HG03103 (cell line): Measurements from ENCODE around the gene SPINT2.

Experiments
- ATAC-seq: cut with Tn5 transposase; IDR thresholded peaks from one replicate; pipeline ENCODE4 v1.9.1; 2021; ENCODE audit warnings: low read depth; ENCODE audit not compliant: unreplicated experiment

The SPINT2 gene

DNA sequence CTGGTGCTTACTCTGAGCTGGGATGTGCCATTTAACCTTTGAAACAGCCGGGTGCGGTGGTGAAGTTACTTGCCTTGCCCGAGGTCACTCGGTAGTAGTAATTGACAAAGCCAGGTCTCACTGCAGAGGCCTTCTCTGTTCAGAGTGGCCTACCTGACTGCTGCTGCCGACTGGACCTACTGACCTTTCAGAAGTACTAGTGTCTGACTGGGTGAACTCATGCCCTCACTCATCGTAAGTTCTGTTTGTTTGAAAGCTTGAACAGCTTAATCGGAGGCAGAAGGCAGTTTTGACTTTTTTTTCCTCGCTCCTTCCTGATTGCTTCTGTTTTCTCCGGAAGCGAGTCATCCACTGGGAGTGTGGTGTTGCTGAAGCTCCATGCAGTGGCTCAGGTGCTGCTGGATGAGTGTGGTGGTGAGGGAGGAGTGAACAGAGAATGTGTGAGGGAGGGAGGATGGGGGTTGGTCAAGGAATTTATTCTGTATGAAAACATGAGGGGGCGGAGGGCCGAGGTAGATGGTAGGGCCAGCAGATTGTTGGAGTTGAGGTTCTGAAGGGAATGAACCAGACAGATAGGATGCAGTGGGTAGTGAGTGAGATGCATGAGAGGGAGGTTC, 2.7 kb downstream of the SPINT2 start:
- no peak for ATAC-seq

DNA sequence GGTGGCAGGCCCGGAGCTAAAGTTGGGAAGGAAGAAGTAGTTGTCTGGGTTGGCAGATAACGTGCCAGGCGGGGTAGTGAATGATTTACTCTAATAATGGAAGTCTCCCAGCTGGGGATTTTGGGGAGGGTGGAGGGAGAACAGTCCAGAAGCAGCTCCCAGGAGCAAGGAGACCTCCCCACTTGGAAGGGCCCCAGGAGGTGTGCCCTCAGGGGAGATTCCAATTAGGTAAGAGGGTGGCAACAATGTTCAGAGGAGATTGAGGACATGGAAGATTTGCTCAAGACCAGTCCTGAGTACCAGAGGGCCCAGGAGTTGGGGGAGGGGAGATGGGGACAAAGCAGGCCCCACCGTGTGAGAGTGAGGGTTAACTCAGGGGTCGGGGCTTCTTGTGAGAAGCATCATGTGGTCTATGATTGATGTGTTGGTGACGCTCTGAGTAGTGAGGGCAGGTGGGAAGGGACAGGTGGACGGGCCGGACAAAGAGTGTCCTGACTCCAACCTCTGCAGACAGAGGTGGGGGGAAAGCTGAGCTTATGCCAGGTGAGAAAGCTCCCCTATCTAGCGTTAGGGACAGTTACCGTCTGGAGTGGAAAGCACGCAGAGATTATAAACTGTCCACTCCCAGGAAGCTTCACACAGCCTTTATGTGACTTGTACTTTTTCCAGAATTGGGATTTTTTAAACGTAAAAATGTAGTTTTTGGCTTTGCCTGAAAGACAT, 3.5 kb downstream of the SPINT2 start:
- no peak for ATAC-seq

DNA sequence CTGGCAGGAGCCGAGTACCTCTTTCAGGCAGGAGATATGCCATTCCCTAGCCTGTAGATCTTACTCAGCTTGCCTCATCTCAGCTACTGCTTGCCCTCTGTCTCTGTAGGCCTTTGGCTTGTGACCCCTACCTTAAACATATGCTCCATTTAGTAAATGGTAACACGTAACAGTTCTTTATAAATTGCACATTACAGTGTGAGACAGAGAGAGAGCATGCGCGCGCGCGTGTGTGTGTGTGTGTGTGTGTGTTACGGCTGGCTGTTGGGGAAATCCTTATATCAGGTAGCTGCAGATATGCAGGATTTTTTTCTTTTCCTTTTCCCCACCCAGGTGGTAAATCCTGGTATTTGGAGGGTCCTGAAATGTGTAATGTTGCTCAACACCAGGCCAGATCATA, 4.2 kb downstream of the SPINT2 start:
- ATAC-seq = no peak

DNA sequence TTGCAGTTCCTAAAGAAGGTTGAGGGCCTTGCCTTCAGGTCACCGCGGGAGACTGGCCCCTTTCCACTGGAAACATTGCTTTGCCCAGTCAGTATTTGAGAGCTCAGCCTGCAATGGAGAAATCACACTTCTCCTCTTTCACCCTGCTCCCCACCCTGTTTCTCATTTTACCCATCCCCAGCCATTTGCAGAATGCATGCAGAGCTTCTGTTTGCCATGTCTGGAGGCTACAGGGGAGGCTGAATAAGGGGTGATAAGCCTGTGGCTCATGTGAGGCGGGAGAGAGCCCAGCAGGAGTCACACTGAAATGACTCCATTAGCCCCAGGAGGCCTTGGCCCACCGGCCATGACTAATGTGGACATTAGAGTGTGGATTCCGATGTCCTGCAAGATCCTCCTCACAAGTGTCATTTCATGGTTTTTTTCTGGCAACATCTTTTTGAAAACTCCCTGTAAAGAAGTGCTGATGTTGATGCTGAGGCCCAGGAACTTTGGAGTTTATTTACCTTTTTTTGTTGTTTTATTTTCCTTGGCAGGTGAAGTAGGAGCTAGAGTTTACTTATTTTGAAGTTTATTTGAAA, 6.3 kb downstream of the SPINT2 start:
- ATAC-seq = no peak

DNA sequence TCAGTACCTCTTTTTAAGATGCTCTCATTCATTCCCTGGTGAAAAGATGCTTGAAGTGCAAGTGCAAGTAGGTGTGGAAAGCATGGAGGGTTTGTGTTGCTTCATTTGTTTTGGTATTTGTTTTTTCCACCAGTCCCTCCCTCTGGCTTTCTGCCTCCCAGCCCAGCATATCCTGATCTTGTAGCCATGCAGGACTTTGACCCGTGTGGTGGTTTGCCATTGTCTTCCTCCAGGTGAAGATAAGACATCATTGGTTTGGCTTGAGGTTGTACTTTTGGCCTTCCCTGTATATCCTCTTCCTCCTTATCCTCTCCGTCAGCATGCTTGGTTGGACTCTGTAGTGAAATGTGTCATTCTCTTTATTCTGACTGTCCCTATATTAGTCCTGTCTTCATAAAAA, 9.1 kb downstream of the SPINT2 start:
- ATAC-seq = no peak

DNA sequence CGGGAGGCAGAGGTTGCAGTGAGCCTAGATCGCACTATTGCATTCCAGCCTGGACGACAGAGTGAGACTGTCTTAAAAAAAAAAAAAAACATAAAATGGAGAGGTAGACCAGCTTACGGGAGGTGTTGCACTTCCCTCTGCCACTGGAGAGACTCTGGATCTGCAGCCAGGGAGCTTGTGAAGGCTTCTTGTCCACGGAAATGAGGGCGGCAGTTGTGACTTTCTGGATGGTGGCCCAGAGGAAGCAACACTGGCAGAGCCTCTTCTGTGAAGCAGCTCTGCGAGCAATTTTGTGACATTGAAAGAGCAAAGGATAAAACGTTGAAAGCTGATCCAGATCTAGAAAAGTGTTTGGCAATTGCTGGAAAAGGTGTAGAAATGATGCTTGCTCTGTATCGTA, 10.4 kb downstream of the SPINT2 start:
- no peak for ATAC-seq

DNA sequence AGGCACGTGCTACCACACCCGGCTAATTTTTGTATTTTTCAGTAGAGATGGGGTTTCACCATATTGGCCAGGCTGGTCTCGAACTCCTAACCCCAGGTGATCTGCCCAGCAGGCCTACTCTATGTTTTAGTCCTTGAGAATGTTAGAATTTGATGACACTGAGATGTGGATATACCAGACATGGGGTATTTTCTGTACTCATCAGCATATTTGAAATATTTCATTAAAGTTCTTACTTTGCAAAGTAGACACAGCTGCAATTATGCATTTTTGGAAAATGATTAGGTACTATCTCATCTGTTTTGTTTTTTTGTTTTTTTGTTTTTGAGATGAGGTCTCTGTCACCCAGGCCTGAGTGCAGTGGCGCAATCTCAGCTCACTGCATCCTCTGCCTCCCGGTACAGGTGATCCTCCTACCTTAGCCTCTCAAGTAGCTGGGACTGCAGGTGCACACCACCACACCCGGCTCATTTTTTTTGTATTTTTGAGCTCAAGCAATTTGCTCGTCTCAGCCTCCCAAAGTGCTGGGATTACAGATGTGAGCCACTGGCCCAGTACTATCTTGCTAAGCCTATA, 12.7 kb downstream of the SPINT2 start:
- no peak for ATAC-seq

DNA sequence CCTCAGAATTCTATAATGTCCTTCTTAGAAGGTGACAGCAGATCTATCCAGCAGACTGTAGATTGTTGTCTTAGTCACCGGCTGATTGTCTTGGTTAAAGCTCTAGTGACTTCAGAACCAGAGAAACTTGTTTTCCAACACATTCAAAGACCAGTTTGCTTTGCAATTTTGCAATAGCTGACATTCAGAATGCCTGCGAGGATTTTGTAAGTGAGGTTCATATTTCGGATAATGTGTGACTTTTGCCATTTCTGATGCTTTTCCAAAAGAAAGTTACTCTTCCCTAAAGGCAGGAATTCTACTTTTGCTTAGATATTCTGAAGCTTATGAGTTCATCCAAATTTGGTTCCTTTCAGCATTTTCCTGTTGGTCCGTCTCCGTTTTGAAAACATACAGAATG, 13.2 kb downstream of the SPINT2 start:
- ATAC-seq = no peak

DNA sequence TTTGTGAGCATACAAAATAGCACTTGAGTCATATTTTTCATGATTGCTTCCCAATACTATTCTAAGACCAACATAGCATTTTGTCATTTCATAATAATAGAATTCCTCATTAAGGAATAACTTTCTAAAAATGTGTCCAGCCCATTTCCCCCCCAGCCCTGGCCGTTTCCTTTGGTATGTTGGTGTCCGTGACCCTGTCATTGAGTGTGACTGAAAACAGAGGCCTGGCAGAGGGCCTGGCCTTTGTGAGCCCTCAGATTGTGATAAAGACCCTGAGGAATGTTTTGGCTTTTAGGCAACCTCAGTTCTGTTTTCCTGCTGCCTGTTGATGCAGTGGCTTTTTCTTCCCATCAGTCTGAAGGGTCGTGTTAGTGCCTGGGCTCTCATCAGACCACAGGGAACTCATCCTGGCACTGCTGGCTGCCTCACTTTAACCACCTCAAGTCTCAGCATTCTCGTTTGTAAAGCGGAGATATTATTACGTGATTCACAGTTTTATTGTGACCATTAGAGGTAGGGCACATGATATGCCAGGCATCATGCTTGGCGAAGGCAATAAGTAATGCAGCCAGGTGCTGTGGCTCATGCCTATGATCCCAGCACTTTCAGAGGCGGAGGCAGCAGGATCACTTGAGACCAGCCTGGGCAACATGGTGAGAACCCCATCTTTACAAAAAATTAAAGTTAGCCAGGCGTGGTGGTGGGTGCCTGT, 13.8 kb downstream of the SPINT2 start:
- no peak for ATAC-seq

DNA sequence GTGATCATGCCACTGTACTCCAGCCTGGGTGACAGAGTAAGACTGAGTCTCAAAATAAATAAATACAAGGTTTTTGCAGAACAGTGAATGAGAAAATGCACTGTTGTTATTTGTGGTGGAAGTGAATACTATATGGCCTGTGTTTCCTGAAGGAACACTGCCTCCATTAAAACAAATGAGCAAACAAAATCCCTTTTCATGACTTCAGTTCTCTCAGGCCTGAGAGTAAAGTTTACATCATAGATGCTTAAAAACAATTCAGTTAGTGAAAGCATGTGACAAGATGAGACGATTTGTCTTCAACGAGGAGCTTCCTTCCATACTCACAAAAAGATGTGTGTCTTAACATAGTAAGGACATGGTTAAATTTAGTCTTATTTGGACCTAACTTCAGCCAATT, 14.4 kb downstream of the SPINT2 start:
- no peak for ATAC-seq

DNA sequence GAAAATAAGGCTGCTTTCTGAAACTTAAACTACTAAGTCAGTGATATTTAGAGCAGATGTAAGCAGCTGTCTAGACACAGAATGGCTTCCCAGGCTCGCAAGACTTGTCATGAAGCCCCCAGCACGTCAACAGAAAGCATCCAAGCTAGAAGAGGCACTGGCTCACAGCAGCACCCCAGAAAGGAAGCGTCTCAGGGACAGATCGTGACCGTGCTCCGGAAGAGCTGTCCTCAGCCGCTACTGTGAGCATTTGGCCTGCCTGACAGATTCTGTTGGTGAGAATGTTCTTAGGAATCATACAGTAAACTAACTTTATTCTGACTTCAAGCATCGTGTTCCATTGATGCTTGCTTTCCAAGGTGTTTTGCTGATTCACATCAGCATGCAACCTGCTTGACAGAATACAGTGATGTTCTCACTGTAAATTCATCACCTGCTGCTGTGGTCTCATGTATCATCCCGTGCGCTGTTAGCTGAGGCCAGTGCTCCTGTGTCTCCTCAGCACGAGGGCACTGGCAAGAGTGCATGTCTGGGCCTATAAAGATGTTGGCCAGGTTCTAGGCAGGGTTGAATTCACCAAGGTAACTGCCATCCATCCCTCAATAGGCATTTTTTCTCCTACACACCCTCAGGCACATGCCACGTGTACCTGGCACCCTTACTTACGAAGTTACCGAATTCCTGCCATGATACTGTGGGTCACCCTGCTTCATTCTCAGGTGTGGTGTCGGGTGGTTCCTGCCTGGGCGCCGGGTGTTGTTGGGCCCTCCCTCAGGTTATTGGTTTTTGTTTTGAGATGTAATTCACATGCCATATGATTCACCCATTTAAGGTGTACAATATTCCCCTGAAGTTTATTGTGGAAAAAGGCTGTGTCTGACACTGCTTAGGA, 15.9 kb downstream of the SPINT2 start:
- ATAC-seq = no peak

DNA sequence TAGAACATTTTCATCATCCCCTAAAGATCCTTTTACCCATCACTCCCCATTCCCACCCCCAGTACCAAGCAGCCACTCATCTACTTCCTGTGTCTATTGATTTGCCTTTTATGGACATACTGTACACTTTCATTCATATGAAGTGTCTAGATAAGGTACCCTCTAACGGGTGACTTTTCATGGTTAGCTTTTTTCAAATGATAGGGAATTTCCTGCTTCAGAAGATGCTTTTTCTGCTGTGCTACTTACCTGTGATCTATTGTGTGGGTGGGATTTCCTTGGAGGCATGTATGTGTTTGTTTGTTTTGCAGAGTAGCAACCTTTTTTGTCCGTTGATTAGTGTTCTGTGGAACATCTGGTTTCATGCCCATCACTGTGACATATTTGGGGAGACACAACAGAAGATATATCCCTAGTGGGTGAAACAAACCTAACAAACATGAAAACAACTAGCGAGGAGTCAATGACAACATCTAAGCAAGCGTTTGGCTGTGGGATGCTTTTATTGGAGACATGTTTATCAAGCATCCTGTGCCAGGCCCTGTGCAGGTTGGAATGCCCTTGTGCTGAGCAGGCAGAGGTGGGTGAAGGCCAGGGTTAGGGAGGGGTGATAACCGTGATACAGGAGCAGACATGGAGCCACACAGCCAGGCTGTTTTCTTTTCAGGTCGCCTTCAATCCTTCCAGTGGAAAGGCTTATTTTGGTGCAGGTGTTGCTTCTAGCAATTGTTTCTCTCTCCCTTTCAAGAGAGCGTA, 17.6 kb downstream of the SPINT2 start:
- no peak for ATAC-seq

DNA sequence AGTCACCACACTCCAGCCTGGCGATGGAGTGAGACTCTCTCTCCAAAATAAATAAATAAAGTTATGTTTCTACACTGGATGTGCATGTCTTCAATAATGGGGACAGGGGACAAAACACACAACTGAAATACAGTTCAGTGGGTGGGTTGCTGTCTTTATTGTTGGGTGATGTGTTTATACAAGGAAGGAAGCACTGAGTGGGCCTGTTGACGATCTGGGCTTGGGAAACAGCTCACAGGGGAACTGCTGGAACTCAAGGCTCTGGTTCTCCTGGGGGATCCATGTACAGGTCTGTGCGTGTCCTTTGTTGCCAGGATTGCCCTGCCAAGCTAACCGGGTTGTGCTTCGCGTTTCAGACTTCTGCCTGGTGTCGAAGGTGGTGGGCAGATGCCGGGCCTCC, 18.9 kb downstream of the SPINT2 start:
- ATAC-seq = no peak

DNA sequence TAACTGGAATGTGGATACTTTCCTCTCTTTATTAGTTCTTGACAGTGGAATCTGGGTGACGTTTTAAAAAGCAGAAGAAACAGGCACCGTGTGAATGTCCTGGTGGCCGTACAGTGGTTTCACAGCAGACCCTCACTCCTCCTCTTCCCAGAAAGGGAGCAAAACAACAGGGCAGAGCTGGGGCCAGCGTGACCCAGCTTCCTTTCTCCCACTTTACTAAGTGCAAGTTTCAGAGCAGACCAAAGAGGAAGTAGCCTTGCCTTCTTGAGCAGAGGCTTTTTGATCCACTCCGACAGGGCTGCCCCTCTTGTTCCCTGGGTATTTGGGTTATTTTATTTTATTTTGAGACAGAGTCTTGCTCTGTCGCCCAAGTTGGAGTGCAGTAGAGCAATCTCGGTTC, 20.0 kb downstream of the SPINT2 start:
- ATAC-seq = no peak

DNA sequence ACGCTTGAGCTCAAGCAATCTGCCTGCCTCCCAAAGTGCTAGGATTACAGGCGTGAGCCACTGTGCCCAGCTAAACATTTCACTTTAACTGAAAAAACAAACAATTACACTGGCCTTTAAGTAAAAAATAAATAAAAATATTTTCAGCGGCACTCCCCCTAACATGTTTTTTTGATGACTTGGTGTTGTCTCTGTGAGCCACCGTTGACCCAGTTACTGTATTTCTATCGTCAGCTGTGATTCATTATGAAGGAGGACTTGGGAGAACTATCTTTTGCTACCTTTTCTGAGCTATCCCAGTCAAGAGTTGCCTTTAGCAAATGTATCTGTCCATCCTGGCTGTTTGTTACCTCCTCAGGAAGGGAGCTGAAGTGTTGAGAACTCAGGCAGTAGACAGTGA, 21.2 kb downstream of the SPINT2 start:
- no peak for ATAC-seq

DNA sequence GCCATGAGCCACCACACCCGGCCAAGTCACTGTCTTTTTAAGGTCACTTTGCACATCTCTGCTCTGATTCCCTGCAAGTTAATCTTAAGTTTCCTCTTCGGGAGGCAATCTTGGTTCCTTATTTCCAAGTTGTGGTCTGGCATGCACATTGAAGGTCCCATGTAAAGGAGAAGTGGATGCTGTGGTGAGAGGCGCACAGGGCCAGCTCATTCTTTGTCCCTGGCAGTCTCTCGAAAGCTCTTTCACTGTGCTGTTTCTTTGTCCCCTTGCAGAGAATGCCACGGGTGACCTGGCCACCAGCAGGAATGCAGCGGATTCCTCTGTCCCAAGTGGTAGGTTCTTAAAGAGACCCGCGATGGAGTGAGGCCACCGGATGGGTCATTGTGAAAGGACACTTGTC, 23.2 kb downstream of the SPINT2 start:
- no peak for ATAC-seq

DNA sequence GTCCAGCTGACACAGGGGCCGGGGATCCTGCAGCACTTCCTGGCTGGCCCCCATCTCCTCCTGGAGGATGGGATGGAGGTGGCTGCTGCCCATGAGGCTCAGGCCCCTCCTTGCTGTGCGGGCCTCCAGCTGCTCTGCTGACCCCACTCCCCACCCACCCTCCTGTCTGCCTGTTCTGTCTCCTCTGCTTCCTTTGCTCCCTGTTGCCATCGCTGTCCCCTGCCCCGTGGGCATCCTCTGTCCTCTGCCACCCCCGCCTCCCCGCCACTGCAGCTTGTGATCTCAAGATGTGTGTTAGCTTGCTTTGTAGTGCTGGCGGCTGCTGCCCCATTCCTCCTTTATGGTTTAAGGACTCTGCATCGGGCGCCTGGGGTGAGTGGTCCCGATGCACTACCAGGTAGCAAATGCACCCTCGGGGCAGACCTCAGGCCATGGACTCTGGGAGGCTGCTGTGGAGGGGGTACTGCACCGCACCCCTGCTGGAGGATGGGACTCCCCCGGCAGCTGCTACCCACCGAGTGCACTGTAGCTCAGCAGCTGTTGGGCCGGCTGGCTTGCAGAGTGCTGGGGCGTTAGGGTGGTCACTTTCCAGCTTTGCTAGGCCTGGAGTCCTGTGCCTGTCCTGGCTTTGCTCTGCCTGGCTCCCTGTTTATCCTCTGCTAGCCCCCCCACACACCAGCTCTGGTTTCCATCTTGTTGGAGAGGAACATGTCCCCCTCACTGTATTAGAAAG, 23.9 kb downstream of the SPINT2 start:
- ATAC-seq = no peak

DNA sequence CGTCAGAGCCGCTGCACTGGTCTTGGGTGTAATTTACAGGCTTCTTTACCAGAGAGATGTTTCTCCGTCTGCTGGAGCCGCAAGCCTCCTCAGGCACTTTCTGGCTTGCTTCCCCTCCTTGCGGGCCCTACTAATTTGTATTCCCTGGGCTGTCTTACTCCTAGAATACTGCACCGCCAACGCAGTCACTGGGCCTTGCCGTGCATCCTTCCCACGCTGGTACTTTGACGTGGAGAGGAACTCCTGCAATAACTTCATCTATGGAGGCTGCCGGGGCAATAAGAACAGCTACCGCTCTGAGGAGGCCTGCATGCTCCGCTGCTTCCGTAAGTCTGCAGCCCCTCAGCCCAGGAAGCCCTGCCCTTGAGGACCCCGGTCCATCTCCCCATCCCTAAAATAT, 25.6 kb downstream of the SPINT2 start:
- no peak for ATAC-seq

DNA sequence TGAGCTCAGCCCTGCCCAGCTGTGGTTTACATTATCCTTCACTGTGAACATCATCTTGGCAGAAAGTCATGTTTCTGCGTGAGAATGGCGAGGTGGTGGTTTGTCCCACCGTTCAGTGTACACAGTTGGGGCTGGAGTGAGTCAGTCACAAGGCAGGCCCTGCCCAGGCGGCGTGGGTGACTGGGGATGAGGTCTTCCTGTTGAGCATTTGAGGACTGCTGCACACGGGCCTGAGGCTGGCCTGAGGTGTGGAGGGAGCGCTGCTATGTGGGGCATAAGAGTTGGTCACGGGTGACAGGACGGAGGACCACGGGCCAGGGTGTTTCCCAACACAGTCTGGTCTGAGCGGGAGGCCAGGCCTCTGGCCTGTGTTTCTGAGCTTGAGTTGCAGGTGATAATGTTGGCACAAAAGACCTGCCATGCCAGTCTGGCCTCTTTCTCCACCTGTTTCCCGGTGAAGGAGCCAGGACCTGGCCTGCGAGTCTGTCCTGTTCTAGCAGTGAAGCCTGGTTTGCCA, 26.3 kb downstream of the SPINT2 start:
- ATAC-seq = no peak
